ENCODE results near the gene DDX54. TPM values are rescaled to one million over a fixed set of nuclear protein-coding genes. Genes with fewer than 3 reads are reported as not detected.
A peak's percentile ranks its signal among the peaks of the same experiment; 100 is the strongest.

DDX54 gene
- total RNA-seq, 4 donors from 2014 or later, result 36.0 to 66.5 (median 59.0) TPM

DNA sequence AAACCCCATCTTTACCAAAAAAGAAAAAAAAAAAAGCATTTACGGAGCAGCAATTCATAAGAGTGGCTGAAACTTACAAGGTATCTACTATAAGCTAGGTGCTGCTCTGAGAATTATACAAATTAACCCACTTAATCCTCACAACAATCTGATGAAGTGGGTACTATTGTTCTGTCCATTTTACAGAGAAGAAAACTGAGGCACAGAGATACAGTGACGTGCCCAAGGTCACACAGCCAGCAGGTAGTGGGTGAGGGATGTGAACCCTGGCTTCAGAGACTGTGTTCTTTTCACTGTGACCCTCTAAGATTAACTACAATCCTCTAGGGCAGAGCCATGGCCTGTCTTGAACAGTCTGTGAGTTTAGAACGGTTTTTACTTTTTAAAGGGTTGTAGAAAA lies 3.3 kb downstream of the DDX54 start:
- Histone ChIP-seq H3K27me3 (no peaks in the 10 kb centered on the region), H3K4me3 (no peak overlapping the region), H3K9me3 (no peaks in the 10 kb centered on the region), H3K4me1 (peaks cover 10 to 11% of the 10 kb centered on the region in 2 donors), H3K36me3 (no peaks in the 10 kb centered on the region), H3K27ac (no peak overlapping the region)
- no peak for DNase-seq
- TF ChIP-seq, protein P1, sequence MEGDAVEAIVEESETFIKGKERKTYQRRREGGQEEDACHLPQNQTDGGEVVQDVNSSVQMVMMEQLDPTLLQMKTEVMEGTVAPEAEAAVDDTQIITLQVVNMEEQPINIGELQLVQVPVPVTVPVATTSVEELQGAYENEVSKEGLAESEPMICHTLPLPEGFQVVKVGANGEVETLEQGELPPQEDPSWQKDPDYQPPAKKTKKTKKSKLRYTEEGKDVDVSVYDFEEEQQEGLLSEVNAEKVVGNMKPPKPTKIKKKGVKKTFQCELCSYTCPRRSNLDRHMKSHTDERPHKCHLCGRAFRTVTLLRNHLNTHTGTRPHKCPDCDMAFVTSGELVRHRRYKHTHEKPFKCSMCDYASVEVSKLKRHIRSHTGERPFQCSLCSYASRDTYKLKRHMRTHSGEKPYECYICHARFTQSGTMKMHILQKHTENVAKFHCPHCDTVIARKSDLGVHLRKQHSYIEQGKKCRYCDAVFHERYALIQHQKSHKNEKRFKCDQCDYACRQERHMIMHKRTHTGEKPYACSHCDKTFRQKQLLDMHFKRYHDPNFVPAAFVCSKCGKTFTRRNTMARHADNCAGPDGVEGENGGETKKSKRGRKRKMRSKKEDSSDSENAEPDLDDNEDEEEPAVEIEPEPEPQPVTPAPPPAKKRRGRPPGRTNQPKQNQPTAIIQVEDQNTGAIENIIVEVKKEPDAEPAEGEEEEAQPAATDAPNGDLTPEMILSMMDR (IDR thresholded peaks at IDR 0.05), result no peak
- TF ChIP-seq POLR2A (IDR thresholded peaks at IDR 0.05), result no peak
- intact Hi-C loops (cut with DNase I; ENCODE audit: low total_unique reads), result no loop called here

DNA sequence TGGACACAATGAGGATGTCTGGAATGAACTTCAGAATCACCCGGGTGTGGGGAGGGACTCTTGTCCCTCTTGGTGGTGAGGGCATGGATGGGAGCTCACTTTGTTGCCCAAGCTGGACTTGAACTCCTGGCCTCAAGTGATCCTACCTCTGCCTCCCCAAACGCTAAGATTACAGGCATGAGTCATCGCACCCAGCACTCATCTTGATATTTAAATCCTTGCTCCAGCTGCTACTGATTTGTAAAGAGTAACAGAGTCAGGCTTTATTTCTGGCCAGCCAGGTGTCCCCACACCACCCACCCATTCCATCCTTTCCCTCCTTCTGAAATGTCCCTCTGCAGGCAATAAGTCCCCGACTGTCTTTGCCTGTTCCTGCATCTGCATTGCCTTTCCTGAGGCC lies 4.9 kb downstream of the DDX54 start:
- no peak for DNase-seq
- Histone ChIP-seq H3K4me1 (peaks cover 4 to 10% of the 10 kb centered on the region in 2 donors), H3K9me3 (no peaks in the 10 kb centered on the region), H3K4me3 (no peak overlapping the region), H3K27me3 (no peaks in the 10 kb centered on the region), H3K36me3 (no peaks in the 10 kb centered on the region), H3K27ac (no peak overlapping the region)
- TF ChIP-seq, protein P1 (IDR thresholded peaks at IDR 0.05), result no peak
- TF ChIP-seq POLR2A (IDR thresholded peaks at IDR 0.05), result no peak
- intact Hi-C loops (cut with DNase I; ENCODE audit: low total_unique reads), result no loop called here

DNA sequence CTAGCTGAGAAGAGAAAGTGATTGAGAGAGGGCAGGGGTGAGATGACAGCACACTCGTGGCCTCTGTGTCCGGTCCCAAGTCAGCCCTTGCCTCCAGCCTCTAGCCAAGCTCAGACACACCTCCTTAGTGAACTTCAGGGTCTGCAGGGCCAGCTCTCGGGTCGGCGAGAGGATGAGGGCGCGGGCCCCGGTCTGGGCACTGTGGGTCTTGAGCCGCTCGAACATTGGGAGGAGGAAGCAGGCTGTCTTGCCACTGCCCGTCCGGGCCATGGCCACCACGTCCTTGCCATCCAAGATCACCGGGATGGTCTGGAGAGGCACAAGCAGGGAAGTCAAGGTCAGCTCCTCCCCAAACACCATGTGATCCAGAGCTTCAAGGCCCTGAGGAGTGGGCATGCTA lies 6.3 kb downstream of the DDX54 start:
- TF ChIP-seq, protein P1 (IDR thresholded peaks at IDR 0.05), result no peak
- no peak for TF ChIP-seq POLR2A (IDR thresholded peaks at IDR 0.05)
- no peak for DNase-seq
- Histone ChIP-seq H3K27me3 (no peaks in the 10 kb centered on the region), H3K27ac (no peak overlapping the region), H3K4me3 (no peak overlapping the region), H3K9me3 (no peaks in the 10 kb centered on the region), H3K36me3 (no peaks in the 10 kb centered on the region), H3K4me1 (peaks cover 4 to 7% of the 10 kb centered on the region in 2 donors)
- intact Hi-C loops (cut with DNase I; ENCODE audit: low total_unique reads), result no loop called here

DNA sequence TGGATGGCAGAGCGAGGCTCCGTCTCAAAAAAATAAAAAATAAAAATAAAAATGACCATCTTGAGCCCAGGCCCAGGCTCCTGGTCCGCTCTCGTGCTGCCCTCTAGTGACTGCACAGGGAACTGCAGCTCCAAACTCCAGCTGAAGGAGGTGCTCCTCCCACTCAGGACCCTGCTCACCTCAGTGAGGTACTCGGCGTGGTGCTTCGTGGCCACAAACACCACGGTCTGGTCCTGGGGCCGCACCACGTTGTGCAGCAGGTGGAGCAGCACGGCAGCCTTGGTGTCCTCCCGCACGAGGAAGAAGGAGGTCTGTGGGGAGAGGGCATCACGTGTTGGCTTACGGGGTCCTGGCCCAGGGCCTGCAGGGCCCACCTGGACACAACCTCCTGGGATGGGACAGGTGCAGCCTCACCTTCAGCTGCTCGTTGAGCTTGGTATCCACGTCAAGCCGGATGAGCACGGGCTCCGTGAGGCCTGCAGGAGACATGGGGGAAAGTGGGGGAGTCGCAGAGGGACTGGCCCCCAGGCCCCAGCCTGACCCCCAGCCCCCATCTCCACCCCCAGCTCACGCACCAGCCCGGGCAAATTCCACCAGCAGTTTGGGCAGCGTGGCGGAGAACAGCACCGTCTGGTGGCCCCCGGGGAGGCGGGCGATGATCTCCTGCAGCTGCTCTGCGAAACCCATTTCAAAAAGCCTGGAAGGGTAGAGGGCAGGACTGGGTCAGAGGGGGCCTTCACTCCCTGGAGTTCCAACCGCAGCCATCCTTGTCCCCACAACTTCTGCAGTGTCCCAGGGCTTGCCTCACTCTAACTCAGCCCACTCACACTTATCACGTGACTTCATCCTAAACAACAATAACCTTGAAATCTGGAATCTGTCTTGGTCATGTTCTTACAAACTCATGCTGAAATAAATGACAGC lies 10.6 kb downstream of the DDX54 start:
- no peaks in the 10 kb centered on the region for H3K9me3 ChIP-seq
- no peaks in the 10 kb centered on the region for H3K4me1 ChIP-seq
- no peaks in the 10 kb centered on the region for H3K36me3 ChIP-seq
- no peaks in the 10 kb centered on the region for H3K27me3 ChIP-seq
- no peak overlapping the region for H3K27ac ChIP-seq
- TF ChIP-seq POLR2A (IDR thresholded peaks at IDR 0.05), result no peak
- TF ChIP-seq, protein P1 (IDR thresholded peaks at IDR 0.05), result peak; percentile 74 to 96 (median 83)
- intact Hi-C loops (cut with DNase I; ENCODE audit: low total_unique reads), result no loop called here
- H3K4me3 ChIP-seq, result no peak overlapping the region
- DNase-seq, result peak; percentile 62 to 64

DNA sequence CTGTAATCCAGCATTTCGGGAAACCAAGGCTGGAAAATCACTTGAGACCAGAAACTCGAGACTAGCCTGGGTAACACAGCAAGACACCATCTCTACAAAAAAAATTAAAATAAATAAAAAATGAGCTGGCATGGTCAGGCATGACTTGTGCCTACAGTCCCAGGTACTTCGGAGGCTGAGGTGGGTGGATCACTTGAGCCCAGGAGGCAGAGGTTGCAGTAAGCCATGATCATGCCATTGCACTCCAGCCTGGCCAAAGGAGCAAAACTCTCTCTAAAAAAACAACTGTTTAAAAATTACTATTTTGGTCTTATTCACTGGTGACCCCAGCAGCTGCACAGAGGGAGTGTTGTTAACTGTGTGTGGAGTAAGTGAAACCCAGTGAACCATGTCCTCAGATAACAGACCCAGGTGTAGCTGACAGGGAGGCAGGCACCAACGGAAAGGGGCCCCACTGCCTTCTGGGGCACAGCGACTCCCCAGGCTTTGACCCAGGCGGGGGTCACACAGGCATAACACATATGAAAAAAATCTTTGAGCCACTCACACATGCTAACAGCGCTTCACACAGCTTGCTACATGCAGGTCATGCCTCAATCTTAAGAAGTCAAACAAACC lies 12.1 kb downstream of the DDX54 start:
- Histone ChIP-seq H3K27me3 (no peaks in the 10 kb centered on the region), H3K36me3 (no peaks in the 10 kb centered on the region), H3K9me3 (no peaks in the 10 kb centered on the region), H3K27ac (no peak overlapping the region), H3K4me1 (no peaks in the 10 kb centered on the region), H3K4me3 (no peak overlapping the region)
- TF ChIP-seq POLR2A (IDR thresholded peaks at IDR 0.05), result no peak
- TF ChIP-seq, protein P1 (IDR thresholded peaks at IDR 0.05), result no peak
- intact Hi-C loops (cut with DNase I; ENCODE audit: low total_unique reads), result no loop called here
- DNase-seq, result no peak
